ENCODE data around the gene SEC62. TPM values are rescaled to one million over a fixed set of nuclear protein-coding genes. Genes with fewer than 3 reads are reported as not detected.

Gene SEC62
- 56.9 TPM for total RNA-seq (2013)
- polyA plus RNA-seq (100 to 1,000 TPM in 1 of 3 donors, 10 to 100 TPM in 2; 15.6 to 117 (median 95.2) TPM), polyA minus RNA-seq (6.1 and 6.8 TPM in 2 replicates), total RNA-seq (64.2 to 202 (median 147) reads per million in 11 experiments)

GRCh38 chr3:169966428-169966950 is at the start of gene SEC62:
TSS of gene SEC62 (plus strand) at chr3:169966807. CDS start at chr3:169966823, 16 bp downstream.
- Histone ChIP-seq H3K9me3 (replicated peaks in 1 of 2; ENCODE audit: control insufficient read depth in 1 of 2, insufficient read depth in 1 of 2, low read length in 2 of 2) (no peaks in the 10 kb centered on the region), H4K20me1 (ENCODE audit: insufficient read depth, low read length) (peaks cover 13% of the 10 kb centered on the region), H2AFZ (ENCODE audit: insufficient read depth, low read depth, low read length, poor library complexity, severe bottlenecking) (peak within 1 kb of the TSS; percentile 67), H3K36me3 (replicated peaks in 1 of 2; ENCODE audit: control insufficient read depth in 1 of 2, insufficient read depth in 2 of 2, low read length in 2 of 2) (peaks cover 7 to 17% of the 10 kb centered on the region in 2 donors), H3K4me3 (replicated peaks in 1 of 3; ENCODE audit: low read depth in 2 of 3, low read length in 3 of 3) (peak within 1 kb of the TSS; percentile 78 to 88 (median 81)), H3K4me2 (replicated peaks; ENCODE audit: extremely low read depth, low read length, poor library complexity, severe bottlenecking) (peak within 1 kb of the TSS; percentile 73), H3K79me2 (ENCODE audit: insufficient read depth, low read length) (peaks cover 53% of the 10 kb centered on the region), H3K27ac (ENCODE audit: low read depth in 1 of 2, low read length in 2 of 2) (peak within 1 kb of the TSS; percentile 95 to 98), H3K27me3 (ENCODE audit: control insufficient read depth in 2 of 2, insufficient read depth in 2 of 2, low read length in 2 of 2) (no peaks in the 10 kb centered on the region), H3K4me1 (ENCODE audit: control insufficient read depth in 1 of 2, insufficient read depth in 2 of 2, low read length in 2 of 2) (peaks cover 27 to 36% of the 10 kb centered on the region in 2 donors), H3K9ac (ENCODE audit: insufficient read depth, low read length, poor library complexity, severe bottlenecking) (peak within 1 kb of the TSS; percentile 97)
- H3K27ac Mint-ChIP-seq = peak within 1 kb of the TSS; percentile 96 to 99 (median 98)
- peak; percentile 93 to 95 (median 94) for DNase-seq
- under 1% methylated on average over 32 of the region's 37 CpGs for WGBS (ENCODE audit: insufficient coverage)
- peaks cover 0 to 2% (median 2%) of the 10 kb centered on the region in 3 donors for H3K27me3 Mint-ChIP-seq (ENCODE audit: low read depth in 3 of 3)
- peaks cover 46% of the 10 kb centered on the region for H3K4me1 Mint-ChIP-seq
- peak; percentile 59 for TF ChIP-seq CTCF (IDR thresholded peaks at IDR 0.05)
- peaks cover 0 to 4% (median 0%) of the 10 kb centered on the region in 7 donors for H3K9me3 Mint-ChIP-seq
- H3K36me3 Mint-ChIP-seq = peaks cover 15% of the 10 kb centered on the region in 2 donors
- peak within 1 kb of the TSS; percentile 93 to 94 for H3K4me3 Mint-ChIP-seq
- intact Hi-C loops (cut with micrococcal nuclease) = loop anchor here (2.0 to 10.0 kb wide), 5 partner anchors 34 to 390 kb away; partner anchors contain the start of genes ACTRT3 (in 2 of the 2), TERC (in 2 of the 2), LRRC31 (in 1 of the 2) and SKIL (in 1 of the 2)

- Histone ChIP-seq H3K27me3 (ENCODE audit: control insufficient read depth in 2 of 2, insufficient read depth in 2 of 2, low read length in 2 of 2) (no peaks in the 10 kb centered on the region), H3K4me1 (ENCODE audit: control insufficient read depth in 1 of 2, insufficient read depth in 2 of 2, low read length in 2 of 2) (no peaks in the 10 kb centered on the region), H3K36me3 (replicated peaks in 1 of 2; ENCODE audit: control insufficient read depth in 1 of 2, insufficient read depth in 2 of 2, low read length in 2 of 2) (no peaks in the 10 kb centered on the region), H4K20me1 (ENCODE audit: insufficient read depth, low read length) (no peaks in the 10 kb centered on the region), H3K9me3 (replicated peaks in 1 of 2; ENCODE audit: control insufficient read depth in 1 of 2, insufficient read depth in 1 of 2, low read length in 2 of 2) (no peaks in the 10 kb centered on the region), H3K4me2 (replicated peaks; ENCODE audit: extremely low read depth, low read length, poor library complexity, severe bottlenecking) (no peak overlapping the region), H3K27ac (ENCODE audit: low read depth in 1 of 2, low read length in 2 of 2) (no peak overlapping the region), H3K4me3 (replicated peaks in 1 of 3; ENCODE audit: low read depth in 2 of 3, low read length in 3 of 3) (no peak overlapping the region), H3K79me2 (ENCODE audit: insufficient read depth, low read length) (no peaks in the 10 kb centered on the region), H2AFZ (ENCODE audit: insufficient read depth, low read depth, low read length, poor library complexity, severe bottlenecking) (no peak overlapping the region), H3K9ac (ENCODE audit: insufficient read depth, low read length, poor library complexity, severe bottlenecking) (no peak overlapping the region)
- Mint-ChIP-seq H3K36me3 (no peaks in the 10 kb centered on the region), H3K4me1 (no peaks in the 10 kb centered on the region), H3K27me3 (ENCODE audit: low read depth in 3 of 3) (no peaks in the 10 kb centered on the region), H3K27ac (peak overlapping the region in 1 of 7 donors; percentile 46), H3K9me3 (no peaks in the 10 kb centered on the region), H3K4me3 (no peak overlapping the region)
- intact Hi-C loops (cut with micrococcal nuclease) = loop anchor here in 1 of 2 donors (10.0 kb wide), 1 partner anchor 58 kb away; the partner anchor contains the start of gene LRRC31
- WGBS (ENCODE audit: insufficient coverage) = 70% methylated on average over 5 of the region's 8 CpGs
- TF ChIP-seq CTCF (IDR thresholded peaks at IDR 0.05) = no peak
- no peak for DNase-seq
Measured at GRCh38 chr3:169923189-169923588, 43.4 kb upstream of the SEC62 start.

Data from CD14-positive monocyte (primary cell).